Tibial nerve (tissue), 4 donors: ENCODE measurements around the gene SULT1C3. TPM values are rescaled to one million over a fixed set of nuclear protein-coding genes. Genes with fewer than 3 reads are reported as not detected.

Experiments used
- DNase-seq, 2 donors: peaks; one replicate each; pipeline ENCODE4 v3.0.0-alpha.2; 2019; ENCODE audit warnings: low spot score in 2 of 2
- H3K27ac ChIP-seq, 4 donors: fragments of 200-600 bp; sonication (generic) in 3 of 4; one replicate each; pipeline ENCODE4 v1.5.1; 2017 to 2019; ENCODE audit warnings: mild to moderate bottlenecking in 1 of 4
- H3K27me3 ChIP-seq, 2 donors: fragments of 200-600 bp; sonication (generic) in 1 of 2; one replicate each; pipeline versions ENCODE4 v1.5.1 to v1.6.0; 2017 to 2019
- H3K36me3 ChIP-seq, 3 donors: fragments of 200-600 bp; sonication (generic); one replicate each; pipeline ENCODE4 v1.5.1; 2018 to 2019
- H3K4me1 ChIP-seq, 4 donors: fragments of 200-600 bp; sonication (generic) in 3 of 4; one replicate each; pipeline ENCODE4 v1.5.1; 2017 to 2019
- H3K4me3 ChIP-seq, 4 donors: fragments of 200-600 bp; sonication (generic) in 3 of 4; one replicate each; pipeline ENCODE4 v1.5.1; 2017 to 2019; ENCODE audit warnings: mild to moderate bottlenecking in 1 of 4, moderate library complexity in 1 of 4
- H3K9me3 ChIP-seq, 4 donors: fragments of 200-600 bp; sonication (generic) in 3 of 4; one replicate each; pipeline ENCODE4 v1.5.1; 2017 to 2019
- EP300 ChIP-seq, 2 donors: sonication (generic); formaldehyde crosslinking; IDR thresholded peaks; one replicate each; pipeline ENCODE4 v1.6.1; 2017; ENCODE audit warnings: antibody characterized with exemption in 2 of 2, mild to moderate bottlenecking in 1 of 2
- POLR2A ChIP-seq, 2 donors: fragments of 450-650 bp; IDR thresholded peaks; one replicate each; pipeline ENCODE4 v1.6.1; 2017; ENCODE audit warnings: antibody characterized with exemption in 2 of 2, mild to moderate bottlenecking in 2 of 2, moderate library complexity in 2 of 2
- WGBS, 2 donors: methylation state at CpG; one replicate each; pipeline ENCODE4 v1.1.5; 2018; 5-methylcytosine and 5-hydroxymethylcytosine counted together
- total RNA-seq, 4 donors: library from RNA; depleted of rRNA; stranded (reverse); fragments of >200 nt; gene quantifications; one replicate each; pipeline ENCODE4 v1.1.0, GENCODE V29; 2016
- TF ChIP-seq, protein P1 (sequence below), 5 experiments: fragments of 200-600 bp in 3 of 5; fragments of 450-650 bp in 2 of 5; sonication (generic) in 3 of 5; IDR thresholded peaks; one replicate each; pipeline ENCODE4 v1.5.1; 2016 to 2019; ENCODE audit warnings: antibody characterized with exemption in 5 of 5, mild to moderate bottlenecking in 3 of 5, moderate library complexity in 2 of 5

The SULT1C3 gene
- total RNA-seq, 4 donors from 2014 or later = not detected

DNA sequence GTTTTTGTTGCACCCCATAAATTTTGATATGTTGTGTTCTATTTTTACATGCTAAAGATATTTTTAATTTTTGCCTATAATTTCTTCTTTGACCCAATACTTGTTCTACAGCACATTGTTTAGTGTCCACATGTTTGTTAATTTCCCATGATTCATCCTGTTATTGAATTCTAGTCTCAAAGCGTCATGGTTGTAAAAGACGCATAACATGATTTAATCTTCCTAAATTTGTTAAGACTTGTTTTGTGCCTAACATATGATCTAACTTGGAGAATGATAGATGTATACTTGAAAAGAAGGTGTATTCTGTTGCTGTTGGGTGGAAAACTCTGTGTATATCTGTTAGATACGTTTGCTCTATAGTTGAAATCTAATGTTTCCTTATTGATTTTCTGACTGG lies 27.1 kb upstream of the SULT1C3 start:
- peaks cover 0 to 30% (median 3%) of the 10 kb centered on the region in 4 donors for H3K9me3 ChIP-seq
- H3K36me3 ChIP-seq = no peaks in the 10 kb centered on the region
- 83 to 84% methylated on average over 3 of the region's 3 CpGs for WGBS, 2 donors
- no peak overlapping the region for H3K27ac ChIP-seq
- TF ChIP-seq, protein P1, sequence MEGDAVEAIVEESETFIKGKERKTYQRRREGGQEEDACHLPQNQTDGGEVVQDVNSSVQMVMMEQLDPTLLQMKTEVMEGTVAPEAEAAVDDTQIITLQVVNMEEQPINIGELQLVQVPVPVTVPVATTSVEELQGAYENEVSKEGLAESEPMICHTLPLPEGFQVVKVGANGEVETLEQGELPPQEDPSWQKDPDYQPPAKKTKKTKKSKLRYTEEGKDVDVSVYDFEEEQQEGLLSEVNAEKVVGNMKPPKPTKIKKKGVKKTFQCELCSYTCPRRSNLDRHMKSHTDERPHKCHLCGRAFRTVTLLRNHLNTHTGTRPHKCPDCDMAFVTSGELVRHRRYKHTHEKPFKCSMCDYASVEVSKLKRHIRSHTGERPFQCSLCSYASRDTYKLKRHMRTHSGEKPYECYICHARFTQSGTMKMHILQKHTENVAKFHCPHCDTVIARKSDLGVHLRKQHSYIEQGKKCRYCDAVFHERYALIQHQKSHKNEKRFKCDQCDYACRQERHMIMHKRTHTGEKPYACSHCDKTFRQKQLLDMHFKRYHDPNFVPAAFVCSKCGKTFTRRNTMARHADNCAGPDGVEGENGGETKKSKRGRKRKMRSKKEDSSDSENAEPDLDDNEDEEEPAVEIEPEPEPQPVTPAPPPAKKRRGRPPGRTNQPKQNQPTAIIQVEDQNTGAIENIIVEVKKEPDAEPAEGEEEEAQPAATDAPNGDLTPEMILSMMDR (IDR thresholded peaks at IDR 0.05) = no peak
- TF ChIP-seq POLR2A (IDR thresholded peaks at IDR 0.05) (no peak), EP300 (IDR thresholded peaks at IDR 0.05) (no peak)
- H3K27me3 ChIP-seq = no peaks in the 10 kb centered on the region
- no peak overlapping the region for H3K4me3 ChIP-seq
- no peak for DNase-seq
- H3K4me1 ChIP-seq = no peaks in the 10 kb centered on the region

GRCh38 chr2:108215794-108216211 lies 24.0 kb upstream of the SULT1C3 start:
- H3K9me3 ChIP-seq = peaks cover 0 to under 1% (median 0%) of the 10 kb centered on the region in 4 donors
- 38 to 52% methylated on average over 3 of the region's 3 CpGs for WGBS, 2 donors
- no peak overlapping the region for H3K27ac ChIP-seq
- no peak for DNase-seq
- H3K27me3 ChIP-seq = no peaks in the 10 kb centered on the region
- no peaks in the 10 kb centered on the region for H3K4me1 ChIP-seq
- no peak for TF ChIP-seq EP300 (IDR thresholded peaks at IDR 0.05)
- TF ChIP-seq, protein P1 (IDR thresholded peaks at IDR 0.05) = peak in 1 of 5 experiments; percentile 16
- no peak for TF ChIP-seq POLR2A (IDR thresholded peaks at IDR 0.05)
- no peak overlapping the region for H3K4me3 ChIP-seq
- no peaks in the 10 kb centered on the region for H3K36me3 ChIP-seq

- WGBS, 2 donors = 93% methylated on average over 2 of the region's 2 CpGs
- TF ChIP-seq POLR2A (IDR thresholded peaks at IDR 0.05) = no peak
- Histone ChIP-seq H3K4me1 (no peaks in the 10 kb centered on the region), H3K9me3 (peaks cover 0 to 2% (median 0%) of the 10 kb centered on the region in 4 donors), H3K4me3 (no peak overlapping the region), H3K27me3 (no peaks in the 10 kb centered on the region), H3K36me3 (no peaks in the 10 kb centered on the region), H3K27ac (no peak overlapping the region)
- no peak for DNase-seq
Observed at GRCh38 chr2:108217211-108217610, 22.6 kb upstream of the SULT1C3 start.

DNA sequence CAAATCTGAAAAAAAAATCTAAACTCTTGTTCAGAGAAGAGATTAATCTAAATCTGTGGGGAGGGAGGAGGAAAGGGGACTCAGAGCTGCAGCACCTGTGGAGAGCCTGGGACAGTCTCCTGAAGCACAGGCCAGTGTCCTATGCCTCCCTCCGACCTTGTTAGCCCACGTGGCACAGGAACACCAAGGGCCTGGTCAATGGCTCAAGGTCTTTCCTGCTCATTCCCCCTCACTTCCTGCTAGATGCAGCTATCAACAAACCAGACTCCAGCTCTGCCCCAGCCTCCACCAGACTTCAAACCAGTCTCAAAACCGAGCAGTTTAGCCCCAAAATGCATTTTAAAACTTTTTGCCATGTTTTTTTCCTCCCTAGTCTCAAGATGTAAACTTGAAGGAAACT lies 20.1 kb upstream of the SULT1C3 start:
- Histone ChIP-seq H3K27ac (no peak overlapping the region), H3K4me3 (no peak overlapping the region), H3K27me3 (no peaks in the 10 kb centered on the region), H3K9me3 (peaks cover 0 to 23% (median 1%) of the 10 kb centered on the region in 4 donors), H3K36me3 (no peaks in the 10 kb centered on the region), H3K4me1 (no peaks in the 10 kb centered on the region)
- TF ChIP-seq, protein P1 (IDR thresholded peaks at IDR 0.05) = no peak
- TF ChIP-seq EP300 (IDR thresholded peaks at IDR 0.05) (no peak), POLR2A (IDR thresholded peaks at IDR 0.05) (no peak)
- 49 to 53% methylated on average over 3 of the region's 3 CpGs for WGBS, 2 donors
- DNase-seq = no peak

DNA sequence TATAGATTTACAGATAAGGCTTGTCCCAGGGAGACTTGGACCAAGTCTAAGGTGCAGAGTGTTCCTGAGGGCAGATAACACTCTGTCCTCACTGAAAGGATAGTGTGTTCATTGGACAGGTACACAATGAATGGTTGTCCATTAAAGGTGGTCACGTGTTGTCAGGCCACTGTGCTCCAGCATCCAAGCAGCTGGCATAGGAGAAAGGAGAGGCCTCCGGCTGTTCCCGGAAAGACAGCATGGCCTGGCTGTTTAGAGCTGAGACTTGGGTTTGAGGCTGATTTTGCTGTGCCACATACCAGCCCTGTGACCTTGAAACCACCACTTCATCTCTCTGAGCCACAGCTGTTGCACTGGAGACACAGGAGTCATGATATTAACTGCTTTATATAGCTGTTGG lies 19.6 kb upstream of the SULT1C3 start:
- 92 to 95% methylated on average over 3 of the region's 3 CpGs for WGBS, 2 donors
- no peak overlapping the region for H3K4me3 ChIP-seq
- DNase-seq = no peak

More for the DNA sequence above, 19.6 kb upstream of the SULT1C3 start:
- TF ChIP-seq POLR2A (IDR thresholded peaks at IDR 0.05) (no peak), EP300 (IDR thresholded peaks at IDR 0.05) (no peak)
- TF ChIP-seq, protein P1 (IDR thresholded peaks at IDR 0.05) = no peak
- no peaks in the 10 kb centered on the region for H3K36me3 ChIP-seq
- H3K27me3 ChIP-seq = no peaks in the 10 kb centered on the region
- peaks cover 0 to 23% (median 1%) of the 10 kb centered on the region in 4 donors for H3K9me3 ChIP-seq
- no peak overlapping the region for H3K27ac ChIP-seq
- no peaks in the 10 kb centered on the region for H3K4me1 ChIP-seq
